Measurements from ENCODE around the gene PRKAA2. TPM values are rescaled to one million over a fixed set of nuclear protein-coding genes. Genes with fewer than 3 reads are reported as not detected.

The PRKAA2 gene
- total RNA-seq, 1 experiment from 2014 or later, result 4.0 TPM

DNA sequence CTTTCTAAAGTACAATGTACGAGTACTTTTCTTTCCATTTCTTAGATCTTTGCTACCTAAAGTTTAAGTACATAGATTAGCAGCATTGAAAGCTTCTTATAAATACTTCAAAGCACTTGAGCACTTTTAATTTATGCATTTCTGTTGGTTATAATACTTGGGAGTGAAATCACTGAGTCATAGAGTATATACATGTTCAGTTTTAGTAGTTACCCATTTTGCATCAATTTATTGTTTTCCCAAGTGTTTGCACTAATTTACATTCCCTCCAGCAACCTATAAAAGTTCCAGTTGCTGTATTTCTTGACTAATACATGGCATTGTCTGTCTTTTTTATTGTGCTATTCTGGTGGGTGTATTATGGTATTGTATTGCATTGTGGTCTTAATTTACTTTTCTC lies 20.3 kb downstream of the PRKAA2 start:
- no peak overlapping the region for H2BK15ac ChIP-seq (ENCODE audit: low read depth, low read length)
- Mint-ChIP-seq H3K27me3 (ENCODE audit: low read depth) (no peaks in the 10 kb centered on the region), H3K36me3 (ENCODE audit: insufficient read depth in 1 of 3, low read depth in 3 of 3) (no peaks in the 10 kb centered on the region), H3K4me1 (peaks cover 10 to 11% of the 10 kb centered on the region in 2 experiments), H3K9me3 (no peaks in the 10 kb centered on the region), H3K4me3 (no peak overlapping the region), H3K27ac (no peak overlapping the region)
- no peak overlapping the region for H3K4ac ChIP-seq (ENCODE audit: low read depth, low read length)
- no peaks in the 10 kb centered on the region for H3K27me3 ChIP-seq (ENCODE audit: insufficient read depth, low read length)
- H3K56ac ChIP-seq (ENCODE audit: insufficient read length, low read depth, low read length), result no peak overlapping the region
- no peak overlapping the region for H3K18ac ChIP-seq (ENCODE audit: insufficient read length, low read depth, low read length)
- H2BK120ac ChIP-seq (ENCODE audit: low read depth, low read length, poor library complexity, severe bottlenecking), result no peak overlapping the region
- H2BK20ac ChIP-seq (ENCODE audit: low read depth, low read length, poor library complexity, severe bottlenecking), result no peak overlapping the region
- peaks cover 3% of the 10 kb centered on the region; the same call in 1 of the 2 replicates for H3K4me1 ChIP-seq (ENCODE audit: insufficient read depth, low read length)
- no peaks in the 10 kb centered on the region for H3K23me2 ChIP-seq (ENCODE audit: insufficient read length, low read depth, low read length, poor library complexity, severe bottlenecking)
- no peak overlapping the region for H4K5ac ChIP-seq (ENCODE audit: insufficient read length, low read depth, low read length)
- no peaks in the 10 kb centered on the region for H4K20me1 ChIP-seq (ENCODE audit: control insufficient read depth, insufficient read depth, insufficient read length)
- H2BK5ac ChIP-seq (ENCODE audit: insufficient read length, low read length), result no peak overlapping the region
- H3K9ac ChIP-seq (ENCODE audit: extremely low read depth, insufficient read length, low read length), result no peak overlapping the region
- DNase-seq, result no peak
- H2AFZ ChIP-seq (ENCODE audit: low read length), result no peak overlapping the region
- H4K8ac ChIP-seq (replicated peaks; ENCODE audit: insufficient read length, low read depth, low read length), result no peak overlapping the region
- no peak overlapping the region for H2BK12ac ChIP-seq (ENCODE audit: insufficient read length, low read depth, low read length)
- no CpG with 5 or more reads among the region's 1 CpG for WGBS (ENCODE audit: extremely low coverage, insufficient read length, low lambda C conversion rate)
- H3T11ph ChIP-seq (ENCODE audit: low read length), result no peak overlapping the region
- no peak overlapping the region for H3K4me2 ChIP-seq (ENCODE audit: insufficient read depth, insufficient read length, low read length)
- no peak overlapping the region for H4K91ac ChIP-seq (ENCODE audit: insufficient read length, low read depth, low read length)
- no peaks in the 10 kb centered on the region for H3K9me3 ChIP-seq (ENCODE audit: control insufficient read depth, low read depth, low read length)
- H3K23ac ChIP-seq (ENCODE audit: insufficient read length, low read depth, low read length), result no peak overlapping the region
- no peaks in the 10 kb centered on the region for H3K79me2 ChIP-seq (ENCODE audit: insufficient read depth, low read length)
- no peaks in the 10 kb centered on the region for H3K79me1 ChIP-seq (ENCODE audit: insufficient read depth, low read depth, low read length, poor library complexity, severe bottlenecking)
- H2AK5ac ChIP-seq (ENCODE audit: insufficient read length, low read length), result no peak overlapping the region
- no peak overlapping the region for H3K27ac ChIP-seq (ENCODE audit: insufficient read length, low read depth, low read length)
- no peak overlapping the region for H3K14ac ChIP-seq (ENCODE audit: insufficient read depth, low read length)
- TF ChIP-seq, protein P1, sequence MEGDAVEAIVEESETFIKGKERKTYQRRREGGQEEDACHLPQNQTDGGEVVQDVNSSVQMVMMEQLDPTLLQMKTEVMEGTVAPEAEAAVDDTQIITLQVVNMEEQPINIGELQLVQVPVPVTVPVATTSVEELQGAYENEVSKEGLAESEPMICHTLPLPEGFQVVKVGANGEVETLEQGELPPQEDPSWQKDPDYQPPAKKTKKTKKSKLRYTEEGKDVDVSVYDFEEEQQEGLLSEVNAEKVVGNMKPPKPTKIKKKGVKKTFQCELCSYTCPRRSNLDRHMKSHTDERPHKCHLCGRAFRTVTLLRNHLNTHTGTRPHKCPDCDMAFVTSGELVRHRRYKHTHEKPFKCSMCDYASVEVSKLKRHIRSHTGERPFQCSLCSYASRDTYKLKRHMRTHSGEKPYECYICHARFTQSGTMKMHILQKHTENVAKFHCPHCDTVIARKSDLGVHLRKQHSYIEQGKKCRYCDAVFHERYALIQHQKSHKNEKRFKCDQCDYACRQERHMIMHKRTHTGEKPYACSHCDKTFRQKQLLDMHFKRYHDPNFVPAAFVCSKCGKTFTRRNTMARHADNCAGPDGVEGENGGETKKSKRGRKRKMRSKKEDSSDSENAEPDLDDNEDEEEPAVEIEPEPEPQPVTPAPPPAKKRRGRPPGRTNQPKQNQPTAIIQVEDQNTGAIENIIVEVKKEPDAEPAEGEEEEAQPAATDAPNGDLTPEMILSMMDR (conservative IDR thresholded peaks at IDR 0.05), result no peak

Data from H9 (cell line).